Measurements from ENCODE around the gene PDE9A.
A peak's percentile ranks its signal among the peaks of the same experiment; 100 is the strongest.
"Not testable (repeated sequence)": the region's sequence is repeated elsewhere in the genome, so short reads cannot be mapped to it uniquely, and the experiment has no call there.

PDE9A gene

DNA sequence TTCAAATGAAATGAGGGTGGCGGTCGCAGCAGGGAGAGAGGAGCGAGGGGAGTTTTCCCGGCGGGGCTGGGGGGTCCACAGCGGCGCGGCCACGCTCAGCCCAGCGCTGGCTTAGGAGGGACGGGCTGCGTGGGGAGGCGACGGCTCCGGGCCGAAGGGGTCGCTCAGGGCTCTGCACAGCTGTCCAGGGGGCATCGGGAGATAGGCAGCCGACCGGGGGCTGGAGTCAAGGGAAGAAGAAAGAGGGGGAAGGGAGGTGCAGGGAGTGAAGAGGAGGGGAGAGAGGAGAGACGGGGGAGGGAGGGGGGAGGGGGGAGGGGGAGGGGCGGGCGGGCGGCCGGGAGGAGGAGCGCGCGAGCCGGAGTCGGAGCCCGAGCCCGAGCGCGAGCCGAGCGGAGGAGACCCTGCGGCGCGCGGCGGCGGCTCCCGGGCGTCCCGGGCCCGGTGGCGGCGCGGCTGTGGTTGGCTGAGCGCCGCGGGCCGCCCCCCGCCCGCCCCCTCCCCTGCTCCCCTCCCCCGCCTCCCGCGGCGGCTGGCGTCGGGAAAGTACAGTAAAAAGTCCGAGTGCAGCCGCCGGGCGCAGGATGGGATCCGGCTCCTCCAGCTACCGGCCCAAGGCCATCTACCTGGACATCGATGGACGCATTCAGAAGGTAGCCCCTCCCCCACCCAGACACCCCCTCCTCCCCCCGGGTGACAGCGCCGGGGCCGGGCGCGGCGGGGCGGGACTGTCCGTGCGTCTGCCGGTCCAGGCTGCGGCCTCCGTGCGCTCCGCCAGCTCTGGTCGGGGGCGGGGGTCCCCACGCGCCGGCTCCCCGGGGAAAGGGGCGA, at the start of gene PDE9A:
TSS of gene PDE9A (plus strand) at position 391 of the 831 bp plus-strand sequence. CDS start at position 585, 194 bp downstream.
- DNase-seq: no peak

DNA sequence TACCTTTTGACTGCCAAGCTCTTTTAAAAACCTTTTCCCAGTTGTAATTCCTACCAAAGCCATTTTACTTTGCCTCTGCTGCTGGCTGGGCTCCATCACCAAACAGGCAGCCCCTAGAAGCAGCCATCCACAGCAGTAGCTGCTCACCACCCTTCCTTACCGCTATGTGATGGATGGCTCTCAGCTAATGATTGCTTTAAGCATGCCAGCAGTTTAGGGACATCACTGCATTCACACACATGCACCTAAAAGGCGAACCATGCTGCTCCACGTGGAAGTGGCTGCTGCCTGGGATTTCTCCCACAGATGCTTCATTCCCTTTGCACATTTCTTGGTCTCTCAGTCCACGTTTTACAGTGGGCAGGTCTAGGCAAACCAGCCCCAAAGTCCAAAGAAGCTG, 46.3 kb upstream of the PDE9A start:
- peak; percentile 19 for DNase-seq

DNA sequence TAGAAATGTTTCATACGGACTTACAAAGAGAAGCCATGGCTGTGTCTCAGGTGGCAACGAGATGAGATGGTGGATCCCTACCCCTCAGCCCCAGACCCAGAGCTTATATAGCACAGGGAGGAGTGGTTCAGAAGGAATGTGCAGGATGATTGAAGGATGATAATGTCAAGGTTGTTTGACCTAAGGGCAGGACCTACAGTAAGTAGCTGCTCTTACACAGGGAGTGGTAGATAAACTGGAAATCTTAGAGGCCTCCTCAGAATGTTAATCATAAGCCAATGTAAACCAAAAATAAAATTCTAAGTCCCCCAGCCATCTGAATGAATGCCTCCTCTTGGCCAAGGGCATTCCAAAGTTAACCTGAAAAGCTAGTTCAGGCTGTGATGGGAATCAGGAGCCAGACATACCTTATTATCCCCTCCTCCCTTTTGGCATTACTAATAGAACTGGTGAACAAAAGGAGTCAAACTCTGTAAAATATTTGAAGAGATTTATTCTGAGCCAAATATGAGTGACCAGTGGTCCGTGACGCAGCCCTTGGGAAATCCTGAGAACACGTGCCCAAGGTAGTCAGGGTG, 45.8 kb upstream of the PDE9A start:
- DNase-seq: no peak

DNA sequence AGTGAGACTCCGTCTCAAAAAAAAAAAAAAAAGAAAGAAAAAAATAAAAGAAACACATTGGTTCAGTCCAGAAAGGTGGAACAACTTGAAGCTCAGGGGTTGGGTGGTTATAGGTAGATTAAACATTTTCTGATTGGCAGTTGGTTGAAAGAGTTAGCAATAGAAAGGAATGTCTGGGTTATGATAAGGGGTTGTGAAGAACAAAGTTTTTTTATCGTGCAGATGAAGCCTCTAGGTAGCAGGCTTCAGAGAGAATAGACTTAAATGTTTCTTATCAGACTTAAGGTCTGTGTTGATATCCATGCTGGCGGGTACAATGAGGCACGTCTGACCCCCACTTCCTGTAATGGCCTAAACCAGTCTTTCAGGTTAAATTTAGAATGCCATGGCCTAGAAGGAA, 45.0 kb upstream of the PDE9A start:
- DNase-seq: no peak

DNA sequence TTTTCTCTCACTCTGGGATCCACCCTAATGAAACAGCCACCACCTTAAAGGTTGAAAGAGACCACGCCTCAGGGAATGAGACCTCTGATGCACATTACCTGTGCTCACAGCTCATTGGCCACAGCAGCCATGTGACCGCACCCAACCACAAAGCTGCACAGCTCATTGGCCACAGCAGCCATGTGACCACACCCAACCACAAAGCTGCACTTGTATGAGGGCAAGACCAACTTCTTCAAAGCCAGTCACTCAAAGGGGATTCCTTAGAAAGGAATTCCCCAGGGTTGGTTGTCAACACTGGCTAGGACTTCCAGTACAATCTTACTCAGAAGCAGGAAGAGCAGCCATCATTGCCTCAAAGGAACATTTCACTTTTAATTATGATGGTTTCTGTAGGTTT, 43.6 kb upstream of the PDE9A start:
- DNase-seq: peak; percentile 77

DNA sequence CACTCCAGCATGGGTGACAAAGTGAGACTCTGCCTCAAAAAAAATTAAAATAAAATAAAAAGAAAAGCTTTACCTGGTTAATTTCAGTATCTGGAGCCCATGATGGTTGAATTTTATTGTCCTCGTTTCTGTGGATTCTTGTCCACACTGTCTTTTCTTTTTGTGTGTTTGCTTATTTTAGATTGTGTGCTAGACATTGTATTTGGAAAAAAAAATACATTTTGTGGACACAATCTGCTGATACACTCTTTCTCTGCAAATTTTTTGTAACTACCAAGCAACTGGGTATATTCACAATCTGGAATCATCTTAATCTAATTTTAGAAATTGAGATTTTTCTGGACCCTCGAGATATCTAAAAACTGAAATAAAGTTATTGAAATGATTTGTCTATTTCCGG, 41.6 kb upstream of the PDE9A start:
- DNase-seq: no peak

DNA sequence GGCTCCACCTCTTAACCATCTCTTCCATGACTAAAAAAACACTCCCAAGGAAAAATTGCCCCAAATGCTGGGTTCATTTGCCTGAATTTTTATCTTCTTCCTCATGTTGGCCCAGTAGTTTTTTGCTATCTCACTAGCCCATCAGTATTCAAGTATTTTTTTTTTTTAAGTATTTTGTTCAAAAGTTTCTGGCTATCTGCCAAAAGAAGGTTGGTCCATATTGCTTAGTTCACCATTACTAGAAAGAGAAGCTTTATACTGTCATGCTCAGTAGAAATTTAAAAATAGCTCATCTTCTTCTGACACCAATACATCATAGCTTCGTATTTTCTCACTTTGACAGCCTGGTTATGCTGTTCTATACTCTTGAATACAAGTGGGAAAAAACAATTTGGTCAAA, 41.0 kb upstream of the PDE9A start:
- DNase-seq: no peak

DNA sequence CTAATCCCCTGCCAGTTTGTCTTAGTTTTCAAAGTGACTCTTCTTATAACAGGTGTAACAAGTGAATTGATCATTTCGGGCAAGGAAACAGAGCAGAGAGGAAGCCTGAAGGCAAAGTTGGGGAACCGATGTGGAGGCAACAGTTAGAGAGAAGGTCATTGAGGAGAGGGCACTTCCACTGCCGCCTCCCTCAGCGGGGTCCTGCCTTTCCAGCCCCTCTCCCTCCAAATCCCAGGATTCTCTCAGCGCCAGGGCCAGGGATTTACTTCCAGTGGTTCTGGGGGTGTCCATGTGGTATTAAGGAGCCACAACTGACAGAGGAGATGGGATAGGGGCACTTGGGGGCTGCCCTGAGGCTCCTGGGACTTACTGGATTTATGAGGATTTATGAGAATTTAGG, 39.7 kb upstream of the PDE9A start:
- DNase-seq: no peak

DNA sequence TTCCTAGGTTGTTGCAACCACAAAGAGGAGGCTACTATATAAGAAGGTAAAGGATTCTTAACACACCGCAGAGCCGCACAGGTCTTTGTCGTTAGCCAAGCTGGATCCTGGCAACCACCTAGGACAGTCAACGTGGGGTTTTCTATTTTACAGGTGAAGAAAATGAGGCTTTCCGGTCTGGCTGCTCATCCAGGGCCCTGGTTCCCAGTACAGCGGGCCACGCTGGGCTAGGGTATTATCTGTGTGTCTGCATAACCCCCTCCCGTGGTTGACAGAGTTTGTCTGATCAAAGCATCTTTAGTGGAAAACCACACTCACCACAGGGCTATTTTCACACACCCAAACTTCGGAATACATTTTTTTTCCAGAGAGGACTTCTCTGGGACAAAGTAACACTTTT, 39.0 kb upstream of the PDE9A start:
- DNase-seq: peak; percentile 76

DNA sequence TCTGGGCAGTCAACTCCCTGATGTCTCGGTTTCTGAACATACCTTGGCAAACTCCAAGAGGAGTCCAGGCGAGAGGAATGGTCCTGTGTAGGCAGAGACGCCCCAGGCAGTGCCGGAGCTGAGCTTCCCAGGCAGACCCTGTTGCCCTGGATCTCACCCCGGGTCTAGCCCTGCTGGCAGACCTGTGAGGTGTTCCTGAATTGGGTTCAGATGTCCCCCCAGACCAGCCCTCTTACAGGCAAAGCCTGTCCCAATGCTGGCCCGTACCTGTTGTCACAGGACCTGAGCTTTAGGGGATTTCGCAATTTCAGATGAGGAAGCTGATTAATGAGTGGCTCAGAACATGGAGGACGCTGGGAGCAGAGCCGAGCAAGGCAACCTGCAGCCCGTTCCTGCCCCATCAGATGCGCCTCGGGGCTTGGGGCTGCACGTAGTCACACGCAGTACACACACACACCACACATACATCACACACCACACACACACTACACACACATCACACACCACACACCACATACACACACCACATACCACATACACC, 38.5 kb upstream of the PDE9A start:
- DNase-seq: peak; percentile 79

DNA sequence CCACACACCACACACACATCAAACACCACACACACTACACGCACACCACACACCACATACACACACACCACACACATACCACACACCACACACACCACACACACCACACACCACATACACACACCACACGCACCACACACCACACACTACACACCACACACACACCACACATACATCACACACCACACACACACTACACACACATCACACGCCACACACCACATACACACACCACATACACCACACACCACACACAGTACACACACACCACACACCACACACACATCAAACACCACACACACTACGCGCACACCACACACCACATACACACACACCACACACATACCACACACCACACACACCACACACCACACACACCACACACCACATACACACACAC, 38.0 kb upstream of the PDE9A start:
- DNase-seq: not testable (repeated sequence)

DNA sequence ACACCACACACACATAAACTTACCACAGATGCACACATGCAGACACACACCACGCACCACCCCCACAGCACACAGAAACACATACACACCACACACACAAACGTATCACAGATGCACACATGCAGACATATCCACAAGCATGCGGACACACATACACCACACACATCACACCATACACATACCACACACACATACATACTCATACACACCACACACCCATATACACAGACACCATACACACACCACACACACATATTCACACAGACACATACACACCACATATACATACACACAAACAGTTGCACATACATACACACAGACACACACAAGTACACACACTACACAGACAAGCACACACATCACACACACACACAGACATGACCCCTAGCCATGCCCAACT, 37.5 kb upstream of the PDE9A start:
- no peak for DNase-seq

DNA sequence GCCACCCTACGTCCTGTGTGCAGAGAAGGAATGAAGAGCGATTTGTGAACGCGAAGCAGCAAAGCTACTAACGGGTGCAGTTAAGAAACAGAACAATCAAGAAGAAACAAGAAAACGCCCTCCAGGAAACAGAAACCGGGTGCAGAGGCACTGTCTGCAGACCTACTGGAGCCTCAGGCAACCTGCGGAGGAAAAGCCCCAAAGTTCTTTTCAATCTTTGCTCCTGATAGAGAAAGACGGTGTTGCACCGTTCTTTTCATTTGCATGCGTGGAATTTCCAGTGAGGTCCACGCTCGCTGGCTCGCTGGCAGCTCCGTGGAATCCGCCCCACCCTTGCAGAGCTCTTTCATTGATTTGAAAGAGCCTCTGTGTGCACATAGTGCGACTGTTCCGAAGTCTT, 37.0 kb upstream of the PDE9A start:
- no peak for DNase-seq

DNA sequence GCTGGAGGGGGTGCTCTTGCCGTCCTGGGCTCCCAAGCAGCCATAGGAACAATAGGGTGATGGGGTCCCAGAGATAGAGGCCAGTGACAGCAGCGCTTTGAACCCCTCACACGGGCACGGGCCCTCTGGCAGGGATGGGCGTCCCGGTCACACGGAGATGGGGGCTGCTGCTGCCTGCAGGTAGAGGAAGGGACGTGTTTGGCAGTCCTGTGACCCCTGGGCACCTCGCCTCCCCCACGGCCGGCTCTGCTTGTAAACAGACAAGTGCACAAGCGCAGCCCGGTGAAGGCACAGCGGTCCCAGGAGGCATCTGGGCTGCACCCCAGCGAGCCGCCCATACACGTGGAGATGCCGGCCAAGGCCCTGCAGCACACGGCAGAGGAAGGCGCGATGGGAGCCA, 36.5 kb upstream of the PDE9A start:
- no peak for DNase-seq

DNA sequence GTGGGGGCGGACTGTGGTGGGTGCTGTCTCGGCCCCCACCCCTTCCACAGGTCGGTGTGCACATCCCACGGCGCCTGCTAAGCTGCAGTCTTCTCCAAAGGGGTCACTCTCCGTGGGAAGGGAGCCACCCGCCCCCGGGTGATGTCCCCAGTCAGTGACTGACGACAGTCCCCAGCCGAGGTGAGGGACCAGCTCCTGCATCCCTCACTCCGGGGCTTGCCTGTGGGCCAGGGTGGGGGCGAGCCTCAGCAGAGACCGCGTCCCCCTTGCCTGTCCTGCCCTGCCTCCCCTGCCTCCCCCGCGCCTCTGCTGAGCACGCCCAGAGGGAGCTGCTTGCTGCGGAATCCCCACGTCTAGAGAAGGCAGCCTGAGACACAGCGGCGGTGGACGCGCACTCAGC, 35.9 kb upstream of the PDE9A start:
- no peak for DNase-seq

DNA sequence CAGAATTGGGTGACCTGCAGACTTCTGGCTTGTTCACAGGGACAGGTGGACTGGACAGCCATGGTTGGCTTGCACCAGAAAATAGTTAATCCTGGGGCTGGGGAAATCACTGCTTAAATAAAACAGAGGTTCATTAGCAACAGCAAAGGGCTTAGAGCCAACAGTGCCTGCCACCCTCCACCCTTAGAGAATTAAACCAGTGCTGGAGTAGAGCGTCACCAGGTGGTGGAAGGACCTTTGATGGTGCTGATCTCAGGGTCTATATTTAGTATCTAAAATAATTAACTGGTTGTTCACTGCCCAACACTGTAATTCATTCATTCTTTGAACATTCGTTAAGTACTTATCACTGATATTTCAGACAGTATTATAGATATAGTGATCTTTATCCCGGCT, 34.7 kb upstream of the PDE9A start:
- DNase-seq: no peak

DNA sequence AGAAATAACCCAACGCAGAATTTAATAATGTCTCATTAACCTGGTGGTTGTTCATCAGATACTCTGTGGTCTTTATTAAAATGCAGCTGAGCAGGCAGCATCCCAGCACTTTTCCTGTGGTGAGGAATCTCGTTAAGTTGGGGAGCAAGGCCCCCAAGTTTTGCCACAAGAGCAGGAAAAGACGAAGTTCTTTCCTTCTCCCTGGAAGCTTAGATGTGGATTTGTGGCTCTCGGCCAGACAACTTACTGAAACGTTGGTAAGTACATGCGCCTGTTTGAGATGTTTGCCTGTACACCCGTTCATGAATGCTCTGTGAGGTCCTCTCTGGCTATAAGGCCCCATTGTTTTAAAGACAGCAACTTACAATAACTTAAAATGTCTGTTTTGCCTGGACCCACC, 34.3 kb upstream of the PDE9A start:
- no peak for DNase-seq

DNA sequence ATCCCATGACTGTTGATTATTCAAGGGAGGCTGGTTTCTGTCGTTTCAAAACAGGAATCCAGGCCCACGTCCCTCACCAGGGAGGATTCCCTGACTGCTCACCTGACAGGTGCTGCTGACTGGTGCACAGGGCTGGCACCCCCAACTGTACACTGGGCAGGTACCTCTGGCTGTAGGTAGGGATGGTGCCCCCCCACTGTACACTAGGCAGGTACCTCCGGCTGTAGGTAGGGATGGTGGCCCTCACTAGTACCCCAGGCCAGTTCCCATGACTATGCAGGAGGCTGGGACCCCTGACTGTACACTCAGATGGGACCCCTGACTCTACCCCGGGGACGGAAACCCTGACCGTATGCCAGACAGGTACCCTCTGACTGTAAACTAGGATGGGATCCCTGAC, 33.6 kb upstream of the PDE9A start:
- DNase-seq: no peak

DNA sequence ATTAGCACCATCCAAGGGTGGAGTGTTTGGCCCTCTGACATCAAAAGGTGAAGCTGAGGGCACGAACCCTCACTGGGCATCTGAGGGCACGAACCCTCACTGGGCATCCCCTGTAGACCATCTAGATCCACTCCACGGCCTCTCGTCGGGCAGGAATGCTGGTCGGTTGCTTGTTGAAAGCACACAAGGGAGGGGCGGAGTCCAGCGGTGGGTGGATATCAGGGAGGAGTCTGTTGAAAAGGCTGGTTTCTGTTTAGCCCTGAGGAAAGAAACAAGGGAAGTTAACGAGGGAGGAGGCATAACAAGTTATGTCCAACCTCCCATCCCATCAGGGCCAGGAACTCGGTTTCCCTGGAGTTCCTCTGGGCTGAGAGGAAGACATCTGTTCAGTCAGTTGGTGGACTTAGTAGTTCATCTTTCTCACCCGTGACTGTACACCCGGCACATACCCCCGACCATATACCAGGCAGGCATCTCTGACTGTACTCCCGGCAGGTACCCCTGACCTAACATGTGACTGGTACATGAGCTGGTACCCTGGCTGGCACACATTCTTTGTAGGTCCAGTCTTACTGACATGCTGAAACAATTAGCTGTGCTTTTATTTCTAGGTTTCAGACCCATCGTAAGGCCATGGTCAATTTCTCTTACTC, 32.1 kb upstream of the PDE9A start:
- DNase-seq: no peak

DNA sequence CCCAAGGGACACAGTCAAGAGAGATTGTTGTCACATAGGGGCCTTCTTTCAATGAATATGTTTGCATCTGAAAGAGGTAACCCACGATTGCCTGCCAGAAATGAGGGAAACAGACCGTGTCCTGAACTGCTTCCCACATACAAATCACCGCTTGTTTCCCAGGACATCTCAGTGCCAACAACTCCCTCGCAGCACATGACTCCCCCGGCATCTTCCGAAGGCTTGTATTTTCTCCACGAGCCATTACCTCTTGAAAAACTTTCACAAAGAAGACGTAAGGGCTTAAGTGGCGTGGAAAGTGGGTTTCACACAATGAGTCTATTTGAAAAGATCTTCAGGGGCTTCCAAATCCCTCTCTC, 31.6 kb upstream of the PDE9A start:
- DNase-seq: no peak

DNA sequence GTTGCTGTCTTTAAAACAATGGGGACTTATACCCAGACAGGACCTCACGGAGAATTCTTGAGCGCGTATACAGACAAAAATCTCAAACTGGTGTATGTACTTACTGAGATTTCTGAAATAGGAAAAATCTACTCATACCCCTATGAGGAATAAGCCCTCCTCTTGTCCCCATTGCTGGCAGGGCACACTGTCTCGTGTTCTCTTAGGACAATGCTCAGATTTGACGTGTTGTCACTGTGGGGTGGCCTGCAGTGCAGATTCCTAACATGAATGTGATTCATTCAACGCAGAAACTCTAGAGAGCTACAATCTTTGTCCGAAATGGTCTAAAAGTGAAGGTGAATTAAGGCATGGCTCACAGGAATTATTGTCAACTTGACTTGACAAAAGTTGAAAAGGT, 31.1 kb upstream of the PDE9A start:
- DNase-seq: no peak

DNA sequence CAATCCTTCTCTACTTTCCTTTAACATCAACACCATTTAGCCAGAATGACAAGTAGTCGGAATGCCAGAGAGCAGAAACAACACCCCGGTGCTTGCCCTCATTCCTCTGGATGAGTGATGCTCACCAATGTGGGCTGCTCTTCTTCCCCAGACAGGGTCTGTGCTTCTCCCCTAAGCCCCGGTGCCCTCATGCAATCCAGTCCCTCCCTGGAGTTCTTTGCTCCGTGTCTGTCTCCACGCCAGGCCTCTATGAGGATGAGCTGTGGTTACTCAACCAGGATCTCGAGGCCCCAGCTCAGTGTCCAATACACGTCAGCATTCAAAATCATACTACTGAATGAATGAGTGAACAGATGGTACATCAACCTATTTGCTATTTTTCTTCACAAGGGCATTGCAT, 29.7 kb upstream of the PDE9A start:
- DNase-seq: peak; percentile 37

DNA sequence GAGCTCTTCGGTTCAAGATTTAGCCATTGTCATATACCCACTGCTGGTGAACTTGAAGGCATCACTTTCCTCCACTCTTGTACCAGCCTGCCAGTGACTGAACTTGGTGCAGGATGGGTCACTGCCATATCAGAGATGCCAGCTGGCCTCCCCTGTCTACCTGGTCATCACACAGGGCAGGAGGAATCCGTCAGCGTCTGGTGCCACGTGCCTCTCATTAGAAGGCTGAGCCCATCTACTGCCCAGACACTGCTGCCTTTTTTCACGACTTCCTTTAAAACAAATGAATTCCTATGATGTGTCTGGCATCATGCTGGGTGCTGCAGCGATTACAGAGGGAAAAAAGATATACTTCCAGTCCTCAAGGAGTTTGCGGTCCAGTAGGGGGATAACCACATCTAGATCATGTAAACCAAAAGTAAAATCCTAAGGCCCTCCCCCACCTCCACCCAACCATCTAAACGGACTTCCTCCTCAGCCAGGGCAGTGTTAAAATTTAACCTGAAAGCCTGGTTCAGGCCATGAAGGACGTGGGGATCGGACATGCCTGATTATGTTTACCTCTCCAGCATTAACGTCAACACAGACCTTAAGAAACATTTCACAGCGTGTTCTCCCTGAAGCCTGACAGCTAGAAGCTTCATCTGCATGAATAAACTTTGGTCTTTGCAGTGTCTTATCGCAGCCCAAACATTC, 29.2 kb upstream of the PDE9A start:
- peak; percentile 14 for DNase-seq

DNA sequence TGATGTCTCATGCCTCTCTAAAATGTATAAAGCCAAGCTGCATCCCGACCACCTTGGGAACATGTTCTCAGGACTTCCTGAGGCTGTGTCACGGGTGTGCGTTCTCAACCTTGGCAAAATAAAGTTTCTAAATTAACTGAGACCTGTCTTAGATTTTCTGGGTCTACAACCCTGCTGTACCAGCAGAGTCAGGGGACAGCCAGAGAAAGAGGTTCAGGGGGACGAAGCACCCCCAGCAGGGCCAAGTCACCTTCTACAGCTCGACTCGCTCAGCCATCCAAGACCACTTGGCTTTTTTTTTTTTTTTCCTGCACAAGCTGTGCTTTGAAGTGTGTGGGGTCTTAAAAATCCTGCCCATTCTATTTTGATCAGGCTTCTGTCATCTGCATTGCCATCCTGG, 28.5 kb upstream of the PDE9A start:
- DNase-seq: peak; percentile 12
